Neural progenitor cell (in vitro differentiated cells): ENCODE measurements around the gene ANKS1B. TPM values are rescaled to one million over a fixed set of nuclear protein-coding genes. Genes with fewer than 3 reads are reported as not detected.

Source experiments
- DNase-seq: peaks from one replicate; pipeline ENCODE4 v3.0.0-alpha.2; 2016; ENCODE audit warnings: low spot score
- H2AFZ ChIP-seq: fragments of 200-600 bp; sonication (generic); replicated peaks from 2 replicates; pipeline ENCODE4 v1.6.1; 2016; ENCODE audit warnings: antibody characterized with exemption
- H3F3A ChIP-seq: fragments of 200-600 bp; sonication (generic); 2 replicates; pipeline ENCODE4 v1.6.1; 2016; ENCODE audit warnings: antibody characterized with exemption, low read depth
- H3K27ac ChIP-seq: fragments of 200-600 bp; sonication (generic); 2 replicates; pipeline ENCODE4 v1.5.1; 2016; ENCODE audit warnings: mild to moderate bottlenecking
- H3K27me3 ChIP-seq: fragments of 200-600 bp; sonication (generic); 2 replicates; pipeline ENCODE4 v1.6.1; 2016; ENCODE audit warnings: mild to moderate bottlenecking, moderate library complexity
- H3K36me3 ChIP-seq: fragments of 200-600 bp; sonication (generic); 2 replicates; pipeline ENCODE4 v1.5.1; 2016
- H3K4me1 ChIP-seq: fragments of 200-600 bp; sonication (generic); 2 replicates; pipeline ENCODE4 v1.6.1; 2016; ENCODE audit warnings: mixed run types
- H3K4me2 ChIP-seq: fragments of 200-600 bp; sonication (generic); 2 replicates; pipeline ENCODE4 v1.6.1; 2016
- H3K4me3 ChIP-seq: fragments of 200-600 bp; sonication (generic); 2 replicates; pipeline ENCODE4 v1.5.1; 2016
- H3K79me2 ChIP-seq: fragments of 200-600 bp; sonication (generic); 2 replicates; pipeline ENCODE4 v1.6.1; 2016; ENCODE audit warnings: low read depth
- H3K9ac ChIP-seq: fragments of 200-600 bp; sonication (generic); 2 replicates; pipeline ENCODE4 v1.6.1; 2016
- H3K9me3 ChIP-seq: fragments of 200-600 bp; sonication (generic); 2 replicates; pipeline ENCODE4 v1.5.1; 2016; ENCODE audit warnings: low read depth
- H4K20me1 ChIP-seq: fragments of 200-600 bp; sonication (generic); 2 replicates; pipeline ENCODE4 v1.6.1; 2016; ENCODE audit warnings: low read depth
- H3K27ac Mint-ChIP-seq: 3 replicates; pipeline ENCODE4 v1.8.0; 2021; ENCODE audit warnings: mixed read lengths
- H3K27me3 Mint-ChIP-seq: 2 replicates; pipeline ENCODE4 v1.8.0; 2022; ENCODE audit warnings: low read depth, mild to moderate bottlenecking, inconsistent platforms, moderate library complexity, mixed read lengths; ENCODE audit not compliant: insufficient read depth
- H3K36me3 Mint-ChIP-seq: 3 replicates; pipeline ENCODE4 v1.8.0; 2021; ENCODE audit warnings: mixed read lengths
- H3K4me1 Mint-ChIP-seq: 3 replicates; pipeline ENCODE4 v1.8.0; 2021; ENCODE audit warnings: mixed read lengths
- H3K4me3 Mint-ChIP-seq: 3 replicates; pipeline ENCODE4 v1.8.0; 2021; ENCODE audit warnings: mild to moderate bottlenecking, moderate library complexity, mixed read lengths
- H3K9me3 Mint-ChIP-seq: 3 replicates; pipeline ENCODE4 v1.8.0; 2020; ENCODE audit warnings: mixed read lengths
- CTCF ChIP-seq: fragments of 200-600 bp; sonication (generic); IDR thresholded peaks from 2 replicates; pipeline ENCODE4 v1.5.1; 2017; ENCODE audit warnings: antibody characterized with exemption, mild to moderate bottlenecking
- EZH2 ChIP-seq: fragments of 200-600 bp; sonication (generic); IDR thresholded peaks from 2 replicates; pipeline ENCODE4 v1.6.1; 2017; ENCODE audit warnings: antibody characterized with exemption, mild to moderate bottlenecking, moderate library complexity
- EZH2phosphoT487 ChIP-seq: fragments of 200-600 bp; sonication (generic); IDR thresholded peaks from 2 replicates; pipeline ENCODE4 v1.6.1; 2017; ENCODE audit warnings: antibody characterized with exemption
- total RNA-seq: library from RNA; depleted of rRNA; stranded (reverse); fragments of >200 nt; gene quantifications from 2 replicates; pipeline ENCODE4 v1.2.3, GENCODE V29; 2015; ENCODE audit warnings: low replicate concordance

Gene ANKS1B
- total RNA-seq, 1 donor from 2014 or later, result 7.9 TPM

DNA sequence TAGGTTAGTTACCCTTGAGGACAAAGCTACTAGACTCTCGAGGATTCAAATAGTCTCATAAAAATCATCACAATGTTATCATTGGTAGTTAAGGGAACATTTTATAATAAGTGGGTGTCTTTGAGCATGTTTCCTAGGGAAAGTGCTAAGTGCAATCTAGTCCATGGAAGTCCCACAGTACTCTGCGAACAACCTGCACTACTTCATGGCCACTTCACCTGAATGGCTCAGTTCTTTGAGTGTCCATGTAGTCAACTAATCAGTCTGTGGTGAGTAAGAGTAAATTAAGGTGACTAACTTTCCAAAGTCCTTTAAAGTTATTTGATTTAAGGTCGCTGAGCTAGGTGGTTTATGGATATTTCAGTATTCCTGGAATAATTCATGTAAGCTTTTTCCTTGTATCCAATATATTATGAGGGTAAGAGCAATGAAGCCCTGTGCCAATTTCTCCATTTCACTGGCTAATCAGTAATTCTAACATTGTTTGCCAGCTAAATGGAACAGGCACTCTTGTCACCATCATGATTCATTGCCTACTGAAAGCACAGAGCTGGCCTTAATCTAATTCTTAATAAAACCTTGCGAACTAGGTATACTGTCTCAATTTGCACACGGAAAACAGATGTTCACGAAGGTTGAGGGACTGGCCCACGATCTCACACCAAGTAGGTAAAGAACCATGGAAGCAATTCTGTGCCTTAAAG is 844.6 kb downstream of the ANKS1B start:
- Histone ChIP-seq H3K9ac (no peak overlapping the region), H3K27me3 (no peaks in the 10 kb centered on the region), H3K79me2 (no peaks in the 10 kb centered on the region), H4K20me1 (no peaks in the 10 kb centered on the region), H3K4me2 (no peak overlapping the region), H2AFZ (no peak overlapping the region), H3K9me3 (no peaks in the 10 kb centered on the region), H3K36me3 (no peaks in the 10 kb centered on the region), H3K4me3 (no peak overlapping the region), H3K4me1 (peaks cover 7% of the 10 kb centered on the region), H3K27ac (no peak overlapping the region), H3F3A (no peaks in the 10 kb centered on the region)
- Mint-ChIP-seq H3K27me3 (no peaks in the 10 kb centered on the region), H3K4me1 (no peaks in the 10 kb centered on the region), H3K9me3 (peaks cover 5% of the 10 kb centered on the region), H3K4me3 (no peak overlapping the region), H3K36me3 (no peaks in the 10 kb centered on the region), H3K27ac (no peak overlapping the region)
- no peak for TF ChIP-seq EZH2
- no peak for TF ChIP-seq CTCF
- TF ChIP-seq EZH2phosphoT487, result no peak
- DNase-seq, result no peak

DNA sequence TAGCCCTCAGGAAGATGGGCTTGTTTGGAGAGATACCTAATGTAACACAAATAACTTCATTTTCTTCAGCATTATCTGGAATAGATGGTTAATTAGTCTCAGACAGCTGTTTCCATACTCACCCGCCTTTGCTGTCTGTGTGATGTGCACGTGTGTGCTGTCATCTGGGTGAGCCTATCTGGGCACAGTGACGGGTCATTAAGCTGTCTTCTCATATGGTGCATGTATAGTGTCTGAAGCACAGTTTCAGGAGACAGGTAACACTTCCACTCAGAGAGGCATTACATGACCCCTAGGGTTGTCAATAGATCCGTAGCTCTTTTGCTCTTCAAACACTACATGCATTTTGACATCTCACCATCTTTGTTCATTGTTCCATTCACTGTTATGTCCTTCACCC is 846.3 kb downstream of the ANKS1B start:
- no peak overlapping the region for H2AFZ ChIP-seq
- H3K79me2 ChIP-seq, result no peaks in the 10 kb centered on the region
- H3K4me1 ChIP-seq, result peaks cover 7% of the 10 kb centered on the region
- no peak overlapping the region for H3K4me3 ChIP-seq
- peaks cover under 1% of the 10 kb centered on the region for H3K9me3 Mint-ChIP-seq
- no peaks in the 10 kb centered on the region for H3K9me3 ChIP-seq
- no peaks in the 10 kb centered on the region for H3K27me3 Mint-ChIP-seq
- H3K4me3 Mint-ChIP-seq, result no peak overlapping the region
- no peaks in the 10 kb centered on the region for H3K36me3 Mint-ChIP-seq
- no peak overlapping the region for H3K27ac Mint-ChIP-seq
- H3K36me3 ChIP-seq, result no peaks in the 10 kb centered on the region
- no peak overlapping the region for H3K9ac ChIP-seq
- H3K27ac ChIP-seq, result no peak overlapping the region
- H3K27me3 ChIP-seq, result no peaks in the 10 kb centered on the region
- no peak for TF ChIP-seq EZH2
- TF ChIP-seq EZH2phosphoT487, result no peak
- TF ChIP-seq CTCF, result no peak
- no peaks in the 10 kb centered on the region for H4K20me1 ChIP-seq
- peaks cover under 1% of the 10 kb centered on the region for H3K4me1 Mint-ChIP-seq
- DNase-seq, result no peak
- no peak overlapping the region for H3K4me2 ChIP-seq
- H3F3A ChIP-seq, result no peaks in the 10 kb centered on the region

DNA sequence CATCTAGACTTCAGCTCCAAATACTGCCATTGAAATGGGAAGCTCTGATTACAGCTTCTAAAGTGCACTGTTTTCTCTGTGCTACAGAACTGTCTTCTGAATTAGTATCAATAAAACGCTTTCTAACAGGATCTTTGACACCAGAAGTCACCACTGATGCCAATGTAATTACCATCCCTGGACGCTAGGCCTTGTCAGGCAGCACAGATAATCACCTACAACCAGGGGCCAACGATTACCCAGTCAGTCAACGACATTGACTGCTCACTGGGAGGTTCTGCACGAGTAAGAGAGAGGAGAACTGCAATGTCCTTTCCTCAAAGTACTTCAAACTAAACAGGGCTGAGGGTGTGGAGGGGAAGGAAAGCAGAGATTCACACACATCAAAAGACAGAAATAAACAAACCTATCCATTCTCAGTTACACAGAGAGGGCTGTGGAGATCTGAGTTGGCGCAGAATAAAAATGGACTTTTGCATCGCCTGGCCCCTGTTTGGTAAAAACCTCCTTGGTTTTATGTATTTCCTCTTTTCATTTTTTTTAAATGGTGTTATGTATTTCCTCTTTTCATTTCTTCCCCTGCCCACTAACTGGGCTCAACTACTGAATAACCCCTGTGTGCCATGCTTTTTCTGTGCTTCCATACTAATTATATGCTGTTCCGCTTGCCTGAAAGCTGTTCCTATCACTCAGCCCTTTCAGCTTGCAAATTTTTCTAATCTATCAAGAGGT is 847.4 kb downstream of the ANKS1B start:
- no peak overlapping the region for H3K27ac ChIP-seq
- no peaks in the 10 kb centered on the region for H3K9me3 ChIP-seq
- TF ChIP-seq EZH2phosphoT487 (no peak), CTCF (peak; percentile 18)
- H2AFZ ChIP-seq, result no peak overlapping the region
- Mint-ChIP-seq H3K9me3 (no peaks in the 10 kb centered on the region), H3K36me3 (no peaks in the 10 kb centered on the region), H3K27ac (no peak overlapping the region), H3K4me3 (no peak overlapping the region), H3K4me1 (peaks cover 3% of the 10 kb centered on the region), H3K27me3 (no peaks in the 10 kb centered on the region)
- no peaks in the 10 kb centered on the region for H3K36me3 ChIP-seq
- H3K79me2 ChIP-seq, result no peaks in the 10 kb centered on the region
- H3F3A ChIP-seq, result no peaks in the 10 kb centered on the region
- no peak for DNase-seq
- no peaks in the 10 kb centered on the region for H4K20me1 ChIP-seq
- H3K9ac ChIP-seq, result no peak overlapping the region
- no peak overlapping the region for H3K4me3 ChIP-seq
- no peak overlapping the region for H3K4me2 ChIP-seq
- no peaks in the 10 kb centered on the region for H3K27me3 ChIP-seq
- peaks cover 7% of the 10 kb centered on the region for H3K4me1 ChIP-seq
